ENCODE data around the gene FOXI1.
"Not testable (repeated sequence)": the region's sequence is repeated elsewhere in the genome, so short reads cannot be mapped to it uniquely, and the experiment has no call there.

Gene FOXI1

DNA sequence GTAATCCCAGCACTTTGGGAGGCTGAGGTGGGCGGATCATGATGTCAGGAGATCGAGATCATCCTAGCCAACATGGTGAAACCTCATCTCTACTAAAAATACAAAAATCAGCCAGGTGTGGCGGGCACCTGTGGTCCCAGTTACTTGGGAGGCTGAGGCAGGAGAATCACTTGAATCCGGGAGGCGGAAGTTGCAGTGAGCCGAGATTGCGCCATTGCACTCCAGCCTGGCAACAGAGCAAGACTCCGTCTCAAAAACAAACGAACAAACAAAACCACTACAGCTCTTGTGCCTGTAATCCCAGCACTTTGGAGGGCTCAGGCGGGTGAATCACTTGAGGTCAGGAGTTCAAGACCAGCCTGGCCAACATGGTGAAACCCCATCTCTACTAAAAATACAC lies 11.4 kb upstream of the FOXI1 start:
- not testable (repeated sequence) for DNase-seq

DNA sequence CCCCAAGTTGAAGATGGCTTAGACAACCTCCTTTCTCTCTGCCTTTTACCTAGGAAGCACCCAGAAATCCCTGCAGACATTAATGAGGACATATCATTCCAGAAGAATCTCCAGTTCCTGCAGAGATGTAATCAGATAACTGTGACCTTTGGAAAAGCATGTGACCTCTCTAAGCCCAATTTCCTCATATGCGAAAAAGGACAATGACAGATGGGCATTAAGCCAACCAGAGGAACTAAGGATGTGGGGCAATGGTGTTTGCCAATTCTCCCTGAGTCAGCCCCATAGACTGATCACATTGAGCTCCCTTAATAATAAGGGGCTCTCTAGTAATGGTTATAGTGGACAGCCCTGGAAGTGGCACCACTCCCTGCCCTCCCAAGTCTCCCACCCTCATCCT lies 10.1 kb upstream of the FOXI1 start:
- DNase-seq, result no peak

- DNase-seq, result peak; percentile 45
Observed at GRCh38 chr5:170097934-170098333, 7.8 kb upstream of the FOXI1 start.

GRCh38 chr5:170100066-170100943 lies 5.4 kb upstream of the FOXI1 start:
- peak; percentile 89 for DNase-seq

DNA sequence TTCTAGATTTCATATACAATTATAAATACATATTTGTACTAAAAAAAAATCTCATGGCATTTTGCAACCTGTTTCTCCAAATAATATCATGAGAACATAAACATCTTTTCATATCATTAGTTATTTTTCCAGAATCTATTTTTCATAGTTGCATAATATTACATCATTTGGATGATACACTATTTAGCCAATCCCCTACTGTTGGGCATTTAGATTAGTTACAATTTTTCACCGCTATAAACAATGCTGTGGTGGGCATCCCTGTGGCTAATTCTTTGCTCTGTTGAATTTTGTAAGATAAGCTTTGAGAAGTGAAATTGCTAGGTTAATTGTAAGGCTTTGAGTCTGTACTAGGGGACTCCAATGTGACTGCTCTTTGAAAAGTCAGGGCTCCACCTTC lies 2.2 kb upstream of the FOXI1 start:
- no peak for DNase-seq

DNA sequence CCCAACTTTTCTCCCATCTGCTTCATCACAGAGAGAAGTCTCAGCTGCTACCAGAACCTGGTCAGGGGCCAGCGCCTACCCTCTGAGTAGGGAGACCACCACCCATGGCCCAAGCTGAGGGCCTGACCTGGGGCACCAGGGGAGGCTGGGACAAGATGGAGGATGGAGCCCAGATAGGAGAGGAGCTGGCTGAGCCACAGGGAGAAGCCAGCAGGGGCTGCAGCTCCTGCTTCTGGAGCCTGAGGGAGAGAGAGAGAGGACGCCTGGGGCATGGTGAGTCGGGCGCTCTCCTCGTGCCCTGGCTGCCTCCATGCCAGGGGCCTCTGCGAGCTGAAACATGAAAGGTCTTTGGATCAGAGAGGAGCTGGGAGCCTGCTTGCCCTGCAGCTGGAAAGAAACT lies 1.4 kb upstream of the FOXI1 start:
- DNase-seq, result no peak

DNA sequence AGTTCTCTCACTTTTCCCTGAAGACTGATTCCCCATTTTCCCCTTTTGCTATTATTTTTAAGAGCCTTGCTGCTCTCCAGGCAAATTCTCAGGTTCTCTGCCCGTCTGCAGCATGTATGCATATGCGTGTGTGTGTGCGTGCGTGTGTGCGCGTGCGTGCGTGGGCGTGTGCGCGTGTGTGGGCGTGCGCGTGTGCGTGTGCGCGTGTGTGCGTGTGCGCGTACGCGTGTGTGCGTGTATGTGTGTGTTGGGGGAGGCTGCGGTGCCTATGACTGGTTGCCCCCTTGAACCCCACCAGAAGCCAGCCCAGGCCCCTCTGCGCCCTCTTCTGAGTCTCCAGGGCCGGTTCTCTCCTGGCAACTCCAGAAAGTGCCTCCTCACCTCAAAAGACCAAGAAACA lies 987 bp upstream of the FOXI1 start:
- DNase-seq, result no peak

DNA sequence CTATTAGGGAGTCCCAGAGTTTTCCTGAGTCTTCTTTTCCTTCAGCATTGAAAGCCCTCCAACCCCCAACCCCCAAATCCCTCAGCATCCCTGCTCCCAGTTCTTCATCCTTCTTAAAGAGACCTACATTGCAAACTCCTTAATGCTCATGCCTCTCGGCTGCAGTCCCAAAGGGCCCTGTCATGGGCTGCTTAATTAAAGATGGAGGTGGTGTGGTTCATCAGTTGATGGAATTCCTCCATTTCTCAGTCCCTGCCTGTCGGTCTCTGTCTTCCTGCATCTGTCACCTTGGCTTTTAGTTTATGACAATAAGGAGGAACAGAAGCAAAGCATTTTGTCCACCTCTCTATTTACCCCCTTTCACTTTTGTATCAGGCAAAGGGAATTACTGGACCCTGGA lies 2.0 kb downstream of the FOXI1 start:
- DNase-seq, result no peak

DNA sequence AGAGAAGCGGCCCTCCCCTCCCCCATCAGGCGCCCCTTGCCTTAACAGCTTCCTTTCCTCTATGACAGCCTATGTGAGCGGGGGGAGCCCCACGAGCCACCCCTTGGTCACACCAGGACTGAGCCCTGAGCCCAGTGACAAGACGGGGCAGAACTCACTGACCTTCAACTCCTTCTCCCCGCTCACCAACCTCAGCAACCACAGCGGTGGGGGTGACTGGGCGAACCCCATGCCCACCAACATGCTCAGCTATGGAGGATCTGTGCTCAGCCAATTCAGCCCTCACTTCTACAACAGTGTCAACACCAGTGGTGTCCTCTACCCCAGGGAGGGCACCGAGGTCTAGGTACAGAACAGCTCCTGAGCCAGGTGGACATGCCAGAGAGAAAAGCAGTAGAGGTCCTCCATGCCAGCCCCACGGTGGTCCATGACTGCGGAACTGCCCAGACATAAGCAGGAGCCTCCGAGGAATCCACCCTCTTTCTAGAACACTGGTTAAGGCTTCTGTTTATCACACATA lies 2.6 kb downstream of the FOXI1 start:
- no peak for DNase-seq

- no peak for DNase-seq
Observed at GRCh38 chr5:170109059-170110031, 3.6 kb downstream of the FOXI1 start.

DNA sequence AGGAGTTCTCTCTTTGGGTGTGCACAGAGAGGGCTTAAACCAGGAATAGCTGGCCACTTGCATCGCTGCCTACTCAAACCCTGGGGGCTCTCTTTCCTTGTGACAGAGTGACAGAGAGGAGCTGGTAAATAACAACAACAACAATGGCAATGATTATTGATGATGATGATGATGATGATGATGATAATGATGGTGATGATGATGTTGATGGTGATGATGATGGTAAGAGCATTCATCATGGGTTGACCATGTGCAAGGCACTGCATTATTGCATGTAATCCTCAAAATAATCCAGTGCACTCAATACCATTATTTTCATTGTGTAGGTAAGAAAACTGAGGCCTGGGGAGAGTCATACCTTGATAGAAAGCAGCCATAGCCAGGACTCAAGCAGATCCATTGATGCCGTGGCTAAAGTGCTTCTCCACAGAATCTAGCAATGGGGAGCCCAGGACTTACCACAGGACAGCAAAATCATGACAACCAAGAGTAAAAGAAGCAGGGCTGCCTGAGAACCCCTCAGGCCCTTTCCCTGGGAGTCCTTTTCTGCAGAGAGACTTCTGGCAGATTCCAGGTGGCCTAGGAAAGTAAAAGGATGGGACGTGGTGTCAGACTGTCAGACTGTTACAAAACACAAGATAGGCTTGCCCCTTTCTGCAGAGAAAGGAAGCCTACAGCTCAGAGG lies 4.8 kb downstream of the FOXI1 start:
- DNase-seq, result no peak

- DNase-seq, result no peak
Observed at GRCh38 chr5:170111088-170111785, 5.5 kb downstream of the FOXI1 start.

DNA sequence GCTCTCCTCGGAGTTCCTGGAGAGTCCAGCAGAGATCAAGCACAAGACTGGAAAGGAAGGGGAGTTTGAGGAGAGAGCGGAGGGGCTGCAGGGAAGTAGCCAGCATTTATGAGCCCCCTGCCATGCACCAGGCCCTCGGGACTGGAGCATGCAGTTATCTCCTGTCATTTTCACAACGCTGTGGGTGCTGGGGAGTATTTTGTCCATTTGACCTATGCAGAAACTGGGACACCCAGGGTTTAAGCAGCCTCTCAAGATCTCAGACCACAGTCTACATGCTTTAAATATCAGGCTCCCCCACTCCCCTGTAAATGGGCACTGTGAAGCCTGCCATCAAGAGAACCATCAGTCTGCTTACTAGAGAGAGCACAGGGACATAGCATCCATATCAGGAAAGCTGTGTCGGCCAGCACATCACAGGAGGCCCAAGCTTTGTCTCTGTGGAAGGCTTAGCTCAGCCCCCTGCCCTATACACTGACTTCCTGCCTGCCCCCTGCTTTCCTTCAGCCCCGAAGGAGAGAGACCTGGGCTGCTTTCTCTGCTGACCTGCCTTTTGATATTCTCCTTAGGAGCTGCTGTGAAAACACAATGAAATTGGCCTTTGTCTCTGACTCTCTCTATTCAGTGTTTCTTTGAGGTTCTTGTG lies 7.3 kb downstream of the FOXI1 start:
- DNase-seq, result no peak

DNA sequence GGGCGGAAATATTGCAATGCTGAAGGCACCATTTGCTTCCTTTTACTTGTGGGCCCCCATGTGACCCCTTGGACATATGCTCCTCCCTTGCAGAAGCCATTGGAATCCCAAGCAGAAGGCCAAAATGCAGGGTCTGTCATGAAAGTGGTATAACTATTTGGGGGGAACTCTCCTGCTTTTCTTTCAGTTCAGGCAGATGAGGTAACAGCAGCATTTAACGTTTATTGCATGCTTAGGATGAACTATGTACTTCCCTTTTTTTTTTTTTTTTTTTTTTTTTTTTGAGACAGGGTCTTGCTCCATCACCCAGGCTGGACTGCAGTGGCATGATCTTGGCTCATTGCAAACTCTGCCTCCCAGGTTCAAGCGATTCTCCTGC lies 7.8 kb downstream of the FOXI1 start:
- DNase-seq, result no peak

- DNase-seq, result no peak
Observed at GRCh38 chr5:170114271-170114670, 8.6 kb downstream of the FOXI1 start.

GRCh38 chr5:170115925-170116324 lies 10.2 kb downstream of the FOXI1 start:
- DNase-seq, result no peak

DNA sequence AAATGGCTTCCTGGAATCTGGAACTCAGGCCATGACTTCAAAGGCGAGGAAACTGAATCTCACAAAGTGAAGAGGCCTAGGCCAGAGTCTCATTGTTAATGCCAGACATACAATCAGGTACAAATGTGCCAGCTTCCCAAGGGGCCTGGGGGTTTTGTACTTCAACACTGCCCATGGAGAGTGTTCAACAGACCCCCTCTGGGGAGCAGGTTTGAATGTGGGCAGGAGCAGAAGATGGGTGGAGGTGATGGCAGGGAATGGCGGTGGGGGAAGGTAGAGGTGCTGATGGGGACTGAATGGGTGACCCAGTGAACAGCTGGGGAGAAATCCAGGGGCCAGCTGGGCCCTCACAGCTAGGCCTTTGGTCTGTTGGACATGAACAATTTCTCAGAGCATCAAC lies 12.0 kb downstream of the FOXI1 start:
- DNase-seq, result no peak

- no peak for DNase-seq
Observed at GRCh38 chr5:170120576-170120975, 14.9 kb downstream of the FOXI1 start.

DNA sequence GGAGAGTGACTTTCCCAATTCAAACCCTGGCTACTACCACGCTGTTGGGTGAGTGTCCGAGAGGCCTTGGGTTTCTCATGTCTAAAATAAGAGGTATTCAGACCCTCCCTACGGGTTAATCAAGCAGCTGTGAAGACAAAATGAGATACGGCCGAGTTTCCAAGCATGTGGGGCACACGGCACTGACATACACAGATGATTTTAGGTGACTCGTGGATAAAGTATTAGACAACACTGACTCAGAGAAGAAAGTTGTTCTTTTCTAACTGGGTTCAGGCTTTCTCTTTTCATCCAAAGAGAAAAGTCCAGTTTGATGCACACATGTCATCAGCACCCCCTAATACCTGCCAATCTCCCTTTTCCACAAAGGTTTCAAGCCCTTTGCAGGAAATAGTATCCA lies 15.6 kb downstream of the FOXI1 start:
- no peak for DNase-seq

DNA sequence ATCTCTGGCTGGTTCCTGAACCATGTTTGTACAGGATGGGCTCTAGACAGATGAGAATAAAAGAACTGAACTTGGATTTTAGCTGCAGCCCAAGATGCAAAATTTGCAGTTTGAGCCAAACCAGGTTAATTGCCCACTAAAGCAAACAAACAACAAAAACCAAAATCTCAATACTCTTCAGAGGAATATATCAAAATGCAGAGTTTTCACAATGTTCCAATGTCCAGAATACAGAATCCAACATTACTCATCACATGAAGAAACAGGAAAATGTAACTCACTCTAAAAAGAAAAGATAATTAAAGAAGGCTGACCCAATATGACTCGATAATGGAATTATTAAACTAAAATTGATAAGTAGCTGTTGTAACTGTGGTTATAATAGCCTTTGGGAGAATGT lies 20.4 kb downstream of the FOXI1 start:
- DNase-seq, result no peak

- DNase-seq, result no peak
Observed at GRCh38 chr5:170126626-170127025, 20.9 kb downstream of the FOXI1 start.

GRCh38 chr5:170131235-170131634 lies 25.5 kb downstream of the FOXI1 start:
- DNase-seq, result no peak

Measured in femur (tissue), 1 donor.